GM20000 (cell line): ENCODE measurements around the gene TUT4.

ENCODE experiments used
- DNase-seq: peaks from one replicate; pipeline ENCODE4 v3.0.0; 2012; ENCODE audit warnings: low spot score
- CTCF ChIP-seq: IDR thresholded peaks from 2 replicates; pipeline ENCODE4 v1.5.1; 2012; ENCODE audit warnings: mild to moderate bottlenecking, control low read depth; ENCODE audit errors: extremely low read depth, missing control alignments

Gene TUT4

GRCh38 chr1:52572387-52572786, 19.5 kb upstream of the TUT4 start:
- no peak for TF ChIP-seq CTCF
- DNase-seq = no peak

GRCh38 chr1:52571783-52572182, 18.9 kb upstream of the TUT4 start:
- no peak for DNase-seq
- TF ChIP-seq CTCF = no peak

GRCh38 chr1:52569449-52570210, 16.7 kb upstream of the TUT4 start:
- no peak for TF ChIP-seq CTCF
- no peak for DNase-seq

GRCh38 chr1:52567943-52568342, 15.1 kb upstream of the TUT4 start:
- no peak for TF ChIP-seq CTCF
- DNase-seq = no peak

GRCh38 chr1:52562766-52563165, 9.9 kb upstream of the TUT4 start:
- no peak for DNase-seq
- no peak for TF ChIP-seq CTCF

GRCh38 chr1:52559875-52560274, 7.0 kb upstream of the TUT4 start:
- no peak for DNase-seq

GRCh38 chr1:52558941-52559340, 6.0 kb upstream of the TUT4 start:
- no peak for TF ChIP-seq CTCF
- DNase-seq = no peak

More at GRCh38 chr1:52559875-52560274, 7.0 kb upstream of the TUT4 start:
- TF ChIP-seq CTCF = no peak
